Hematopoietic multipotent progenitor cell (in vitro differentiated cells): ENCODE data around the gene IL15RA. TPM values are rescaled to one million over a fixed set of nuclear protein-coding genes. Genes with fewer than 3 reads are reported as not detected.
A peak's percentile ranks its signal among the peaks of the same experiment; 100 is the strongest.
"Not testable (repeated sequence)": the region's sequence is repeated elsewhere in the genome, so short reads cannot be mapped to it uniquely, and the experiment has no call there.

ENCODE experiments used
- DNase-seq, 3 donors: peaks; one replicate each; pipeline ENCODE4 v3.0.0-alpha.2; 2011 to 2015; ENCODE audit warnings: low read depth in 2 of 3, low spot score in 2 of 3
- total RNA-seq: library from RNA; depleted of rRNA; stranded (reverse); fragments of >200 nt; gene quantifications from one replicate; pipeline ENCODE4 v1.2.3, GENCODE V29; 2012

The IL15RA gene
- total RNA-seq, 1 donor: 12.4 TPM

DNA sequence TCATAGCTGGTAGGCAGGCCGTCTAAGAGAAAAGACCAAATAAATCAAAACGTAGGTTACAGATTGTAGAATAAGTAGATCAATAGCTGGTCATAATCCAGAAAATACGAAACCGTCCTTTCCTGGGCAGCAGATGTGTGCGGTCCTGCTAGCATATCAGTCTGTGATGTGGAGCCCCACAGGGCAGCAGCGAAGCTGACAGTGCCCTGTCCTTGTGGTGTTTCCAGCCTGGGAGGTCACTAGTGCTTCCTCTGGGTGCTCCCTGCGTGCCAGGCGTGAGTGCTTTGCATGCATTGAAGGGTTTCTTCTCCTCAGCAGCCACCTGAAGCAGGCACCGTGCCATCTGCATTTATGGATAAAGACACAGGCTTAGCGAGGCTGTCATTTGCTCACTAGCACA lies 41.7 kb downstream of the IL15RA start:
- no peak for DNase-seq

DNA sequence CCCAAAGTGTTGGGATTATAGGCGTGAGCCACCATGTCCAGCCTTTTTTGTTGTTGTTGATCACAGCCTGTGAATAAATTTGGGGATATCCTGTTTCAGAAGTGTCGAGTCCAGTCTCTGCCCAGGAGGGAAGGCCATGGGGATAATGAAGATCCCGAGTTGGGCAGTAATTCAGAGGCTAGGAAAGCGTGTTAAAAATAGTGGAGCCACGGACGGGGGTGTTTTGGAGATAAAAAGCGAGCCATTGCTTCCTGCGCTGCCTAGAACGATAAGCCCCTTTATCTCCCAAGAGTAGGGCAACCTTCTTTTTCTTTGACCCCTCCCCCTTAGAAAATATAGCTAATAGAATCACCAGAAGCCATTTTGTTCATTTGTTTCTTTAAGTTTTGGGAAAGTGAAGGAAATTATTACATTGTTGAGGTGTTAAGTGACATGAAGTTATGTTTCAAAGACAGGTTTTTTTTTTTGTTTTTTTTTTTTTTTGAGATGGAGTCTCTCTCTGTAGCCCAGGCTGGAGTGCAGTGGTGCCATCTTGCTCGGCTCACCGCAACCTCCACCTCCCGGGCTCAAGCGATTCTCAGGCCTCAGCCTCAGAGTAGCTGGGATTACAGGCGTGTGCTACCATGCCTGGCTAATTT lies 43.3 kb downstream of the IL15RA start:
- DNase-seq: peak in 1 of 3 donors; percentile 8

DNA sequence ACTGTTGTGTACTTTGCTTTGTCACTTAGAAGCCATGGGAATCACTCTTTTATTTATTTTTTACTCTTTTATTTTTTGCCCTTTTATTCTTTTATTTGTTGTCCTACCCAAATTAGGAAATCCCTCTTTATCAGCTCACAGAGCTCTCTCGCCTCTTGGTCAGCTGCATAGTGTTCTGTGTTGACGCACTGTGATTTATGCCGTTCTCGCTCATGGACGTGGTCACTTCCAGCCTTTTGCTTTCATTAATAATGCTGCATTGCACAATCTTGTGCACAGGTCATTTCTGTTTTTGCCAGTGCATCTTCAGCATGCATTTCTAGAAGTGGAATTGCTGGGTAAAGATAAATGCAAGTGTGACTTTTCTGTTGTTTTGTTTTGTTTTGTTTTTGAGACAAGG lies 45.0 kb downstream of the IL15RA start:
- DNase-seq: no peak

DNA sequence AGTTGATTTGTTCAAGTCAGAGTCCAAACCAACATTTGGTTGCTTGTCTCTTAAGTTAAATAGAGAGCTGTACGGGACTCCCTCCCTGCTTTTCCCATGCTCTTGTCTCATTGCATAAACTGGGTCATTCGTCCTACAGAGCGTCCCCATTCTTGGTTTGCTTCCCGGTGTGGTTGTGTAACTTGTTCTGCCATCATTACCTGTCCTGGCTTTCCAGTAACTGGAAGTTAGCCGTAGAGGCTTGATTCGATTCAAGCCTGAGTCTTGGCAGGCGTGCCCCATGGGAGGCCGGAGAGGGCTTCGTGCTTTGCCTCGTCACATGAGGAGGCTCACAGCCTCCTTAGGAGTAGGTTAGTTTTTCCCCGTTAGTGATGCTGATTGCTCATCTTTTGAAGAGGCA lies 47.1 kb downstream of the IL15RA start:
- DNase-seq: no peak

DNA sequence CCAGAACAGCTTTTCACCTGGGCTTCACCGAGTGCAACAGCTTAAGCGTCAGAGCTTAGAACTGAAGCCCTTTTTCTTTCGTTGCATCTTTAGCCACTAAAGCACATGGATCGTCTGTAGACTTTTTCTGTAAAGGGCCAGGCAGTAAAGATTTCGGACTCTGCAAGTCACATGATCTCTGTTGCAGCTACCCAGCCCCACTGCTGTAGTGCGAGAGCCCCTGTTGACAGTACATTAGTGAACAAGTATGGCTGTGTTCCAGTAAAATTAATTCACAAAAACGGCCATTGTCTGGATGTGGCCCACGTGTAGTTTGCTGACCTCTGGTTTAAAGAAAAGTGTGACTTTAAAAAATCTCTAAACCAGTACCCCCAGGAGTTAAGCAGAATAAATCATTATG lies 47.9 kb downstream of the IL15RA start:
- DNase-seq: no peak

DNA sequence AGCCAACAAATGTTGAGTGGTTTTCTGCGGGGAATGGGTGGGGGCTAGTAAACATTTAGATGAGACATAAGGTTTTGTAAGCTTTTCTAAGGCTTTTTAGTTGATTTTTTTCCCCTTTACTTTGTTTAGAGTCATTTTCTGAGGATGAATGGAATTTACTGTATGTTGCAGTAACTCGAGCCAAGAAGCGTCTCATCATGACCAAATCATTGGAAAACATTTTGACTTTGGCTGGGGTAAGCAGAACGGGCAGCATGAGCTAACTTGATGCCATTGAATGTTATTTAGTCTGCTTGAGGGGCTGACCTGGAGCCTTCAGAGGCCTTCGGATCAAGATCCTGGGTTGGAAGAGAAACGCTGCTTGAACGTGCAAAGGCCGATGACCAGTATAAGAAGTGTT lies 50.0 kb downstream of the IL15RA start:
- DNase-seq: no peak

DNA sequence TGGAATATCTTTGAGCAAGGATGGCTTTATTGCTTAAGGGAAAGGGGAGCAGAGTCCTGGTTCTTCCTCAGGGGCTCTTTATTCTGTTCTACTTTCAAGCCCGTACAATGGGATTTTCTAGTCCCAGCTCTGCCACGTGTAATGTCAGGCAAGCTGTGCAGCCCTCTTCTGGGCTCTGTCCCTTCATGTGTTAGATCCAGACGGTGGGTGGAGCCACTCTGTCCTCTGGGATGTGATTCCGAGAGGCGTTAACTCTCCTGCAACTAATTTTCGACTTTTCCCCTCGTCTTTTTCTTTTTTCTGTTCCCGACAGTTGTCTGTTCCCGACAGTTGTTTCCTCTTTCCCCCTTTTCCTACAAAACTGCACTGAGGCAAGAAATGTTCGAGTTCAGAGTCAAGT lies 52.5 kb downstream of the IL15RA start:
- no peak for DNase-seq

DNA sequence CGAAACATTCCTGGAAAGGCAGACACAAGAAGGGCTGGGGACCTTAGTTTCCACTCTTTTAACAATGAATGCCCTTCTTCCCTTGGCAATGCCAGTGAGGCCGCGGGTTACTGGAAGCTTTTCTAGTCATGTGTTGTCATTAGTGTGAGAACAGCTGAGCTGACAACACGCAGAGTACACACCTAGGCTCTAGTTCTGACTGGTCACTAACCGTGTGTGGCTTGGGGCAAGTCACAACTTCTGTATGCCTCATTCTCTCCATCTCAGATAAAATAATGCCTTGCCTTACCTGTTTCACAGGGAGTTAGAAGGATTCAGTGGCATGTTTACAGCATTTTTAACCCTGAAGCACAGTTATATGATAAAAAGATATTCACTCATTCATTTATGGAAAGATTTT lies 55.6 kb downstream of the IL15RA start:
- no peak for DNase-seq

DNA sequence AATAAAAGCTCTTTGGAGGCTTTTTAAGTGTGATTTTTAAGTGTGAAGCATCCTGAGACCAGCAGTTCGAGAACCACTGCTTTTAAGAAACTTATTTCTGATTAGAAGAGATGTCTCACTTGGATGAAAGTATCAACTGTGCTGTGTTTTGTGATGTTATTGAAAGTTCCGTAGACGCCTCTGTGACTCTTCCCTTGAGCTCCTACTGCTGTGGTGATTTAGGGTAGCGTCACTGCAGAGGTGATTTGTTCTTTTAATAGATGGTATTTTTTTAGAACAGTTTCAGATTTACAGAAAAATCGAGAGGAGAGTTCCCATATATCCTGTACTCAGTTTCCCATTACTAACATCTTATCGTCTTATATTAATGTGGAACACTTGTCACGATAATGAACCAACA lies 57.8 kb downstream of the IL15RA start:
- no peak for DNase-seq

DNA sequence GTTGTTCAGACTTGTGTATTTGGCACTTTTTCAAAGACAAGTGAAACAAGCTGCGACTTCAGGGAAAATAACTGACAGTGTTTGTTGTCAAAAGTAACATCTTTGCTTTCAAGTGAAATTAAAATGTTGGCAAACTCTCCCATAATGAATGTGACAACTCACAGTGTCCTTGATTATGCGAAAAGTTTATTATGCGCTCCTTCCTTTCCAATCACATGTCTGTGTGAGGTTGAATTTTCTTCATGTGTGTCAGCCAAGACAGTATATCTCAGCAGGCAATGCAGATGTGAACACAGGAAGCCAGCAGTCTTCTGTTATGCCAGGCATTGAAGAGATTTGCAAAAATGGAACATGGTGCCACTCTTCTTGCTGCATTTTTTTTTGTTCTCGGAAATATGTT lies 58.6 kb downstream of the IL15RA start:
- DNase-seq: no peak

DNA sequence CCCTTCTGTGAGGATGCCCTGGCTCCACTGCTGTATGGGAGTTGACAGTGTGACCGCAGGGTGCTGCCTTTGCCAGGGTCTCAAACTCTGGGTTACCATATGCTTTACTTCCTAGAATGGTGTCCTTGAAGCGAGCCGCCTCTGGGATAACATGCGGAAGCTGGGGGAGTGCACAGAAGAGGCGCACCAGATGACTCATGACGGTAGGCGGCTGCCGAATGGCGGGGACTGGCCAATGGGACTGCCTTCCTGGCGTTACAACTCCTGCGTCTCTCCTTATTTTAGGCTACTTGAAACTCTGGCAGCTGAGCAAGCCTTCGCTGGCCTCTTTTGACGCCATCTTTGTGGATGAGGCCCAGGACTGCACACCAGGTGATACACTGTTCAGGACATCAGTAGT lies 60.0 kb downstream of the IL15RA start:
- DNase-seq: no peak

DNA sequence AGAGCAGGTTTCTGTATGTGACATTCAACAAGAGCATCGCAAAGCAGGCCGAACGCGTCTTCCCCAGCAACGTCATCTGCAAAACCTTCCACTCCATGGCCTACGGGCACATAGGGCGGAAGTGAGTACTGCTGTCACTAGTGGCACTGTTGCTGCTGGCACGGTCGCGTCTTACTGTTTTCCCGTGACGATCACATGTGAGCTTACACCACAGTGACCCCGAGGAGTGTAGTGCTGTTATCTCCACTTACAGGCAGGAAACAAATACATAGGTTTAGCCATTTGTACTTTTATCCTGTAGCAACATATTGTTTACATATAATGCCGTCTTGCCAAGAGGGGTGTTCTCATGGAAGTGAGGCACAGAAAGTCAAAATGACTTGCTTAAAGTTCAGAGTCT lies 61.9 kb downstream of the IL15RA start:
- peak in 2 of 3 donors; percentile 7 to 23 for DNase-seq

DNA sequence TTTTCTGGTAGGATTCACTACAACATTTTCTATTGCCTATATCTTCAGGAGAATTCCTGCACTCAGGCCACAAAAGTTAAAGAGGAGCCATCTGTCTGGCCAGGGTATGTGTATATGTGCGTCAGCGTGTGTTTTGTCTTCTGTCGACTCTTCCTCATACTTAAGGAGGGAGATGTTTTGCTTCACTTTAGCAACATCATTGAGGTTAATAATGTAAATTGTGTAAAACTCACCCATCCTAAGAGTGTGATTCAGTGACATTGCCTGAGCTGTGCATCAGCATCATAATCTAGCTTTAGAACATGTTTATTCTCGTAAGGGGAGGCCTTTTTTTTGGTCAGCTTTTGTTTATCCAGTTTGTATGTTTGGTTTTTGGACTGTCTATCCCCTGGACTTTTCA lies 63.6 kb downstream of the IL15RA start:
- DNase-seq: no peak

DNA sequence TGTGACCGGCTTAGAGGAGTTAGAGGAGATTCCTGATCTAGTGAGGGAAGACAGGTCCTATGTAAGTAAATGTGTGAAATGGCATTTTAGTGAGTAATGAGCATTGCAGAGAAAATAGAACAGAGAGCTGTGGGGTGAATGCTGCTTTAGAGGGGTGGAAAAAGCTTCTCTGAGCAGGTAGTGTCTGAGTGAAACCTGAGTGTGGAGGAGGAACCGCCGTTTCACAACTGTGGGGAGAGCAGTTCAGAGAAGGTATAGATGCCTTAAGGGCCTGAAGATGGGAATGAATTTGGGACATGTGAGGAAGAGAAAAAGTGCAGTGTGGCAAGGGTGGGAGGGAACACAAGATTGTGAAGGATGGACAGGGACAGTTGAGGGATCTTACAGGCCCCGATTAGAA lies 65.7 kb downstream of the IL15RA start:
- no peak for DNase-seq

DNA sequence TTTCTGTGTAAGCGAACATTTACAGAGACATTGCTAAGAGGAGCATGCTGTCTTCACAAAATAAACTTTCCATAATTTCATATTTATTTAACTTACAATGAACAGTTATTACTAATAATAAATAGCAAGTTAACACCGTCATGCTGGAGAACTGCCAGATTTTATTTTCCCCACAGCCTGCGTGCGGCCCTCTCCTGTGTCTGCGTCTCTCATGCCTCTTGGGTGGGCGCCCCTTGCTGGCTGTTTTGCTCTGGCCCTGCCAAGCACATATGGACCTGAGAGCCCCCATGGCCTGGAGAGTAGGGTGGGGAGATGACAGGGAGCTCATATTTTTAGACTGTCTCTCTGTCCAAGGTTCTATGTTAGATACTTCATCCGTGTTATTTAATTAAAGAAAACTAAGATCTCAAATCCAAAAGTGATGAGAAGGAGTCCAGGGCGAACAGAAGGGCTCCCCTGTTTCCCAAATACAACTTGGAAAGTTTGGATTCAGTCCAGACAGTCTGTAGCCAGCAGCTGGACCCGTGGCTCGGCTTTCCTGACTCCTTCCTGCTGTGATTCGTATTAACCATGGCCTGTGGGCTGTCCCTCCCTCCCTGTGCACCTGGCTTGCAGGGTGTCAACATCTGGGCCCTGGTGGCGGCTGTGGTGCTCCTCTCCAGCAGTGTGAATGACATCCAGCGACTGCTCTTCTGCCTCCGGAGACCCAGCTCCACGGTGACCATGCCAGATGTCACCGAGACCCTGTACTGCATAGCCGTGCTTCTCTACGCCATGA lies 66.8 kb downstream of the IL15RA start:
- DNase-seq: no peak

DNA sequence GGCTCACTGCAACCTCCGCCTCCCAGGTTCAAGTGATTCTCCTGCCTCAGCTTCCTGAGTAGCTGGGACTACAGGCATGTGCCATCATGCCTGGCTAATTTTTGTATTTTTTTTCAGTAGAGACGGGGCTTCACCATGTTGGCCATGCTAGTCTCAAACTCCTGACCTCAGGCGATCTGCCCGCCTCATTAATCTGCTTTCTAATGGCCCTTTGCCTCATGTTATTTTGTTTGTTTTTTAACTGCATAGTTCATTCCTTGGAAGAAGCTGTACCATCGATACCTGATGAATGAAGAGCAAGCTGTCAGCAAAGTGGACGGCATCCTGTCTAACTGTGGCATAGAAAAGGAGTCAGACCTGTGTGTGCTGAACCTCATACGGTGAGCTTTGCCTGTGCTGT lies 68.7 kb downstream of the IL15RA start:
- DNase-seq: not testable (repeated sequence)

DNA sequence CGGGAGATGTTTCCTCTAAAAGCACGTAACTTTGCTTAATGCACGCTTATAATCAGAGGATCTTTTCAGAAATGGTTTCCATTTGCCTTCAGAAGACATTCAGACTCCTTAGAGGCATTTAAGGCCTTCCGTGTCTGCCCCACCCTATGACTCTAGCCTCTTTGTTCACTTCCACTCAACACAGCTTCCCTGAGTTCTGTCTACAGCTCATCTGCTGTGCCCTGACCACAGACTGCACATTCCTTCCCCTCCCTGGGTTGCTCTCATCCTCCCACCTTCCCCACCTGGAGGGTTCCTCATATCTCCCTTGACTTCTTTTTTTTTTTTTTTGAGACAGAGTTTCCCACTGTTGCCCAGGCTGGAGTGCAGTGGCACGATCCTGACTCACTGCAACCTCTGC lies 70.7 kb downstream of the IL15RA start:
- no peak for DNase-seq

DNA sequence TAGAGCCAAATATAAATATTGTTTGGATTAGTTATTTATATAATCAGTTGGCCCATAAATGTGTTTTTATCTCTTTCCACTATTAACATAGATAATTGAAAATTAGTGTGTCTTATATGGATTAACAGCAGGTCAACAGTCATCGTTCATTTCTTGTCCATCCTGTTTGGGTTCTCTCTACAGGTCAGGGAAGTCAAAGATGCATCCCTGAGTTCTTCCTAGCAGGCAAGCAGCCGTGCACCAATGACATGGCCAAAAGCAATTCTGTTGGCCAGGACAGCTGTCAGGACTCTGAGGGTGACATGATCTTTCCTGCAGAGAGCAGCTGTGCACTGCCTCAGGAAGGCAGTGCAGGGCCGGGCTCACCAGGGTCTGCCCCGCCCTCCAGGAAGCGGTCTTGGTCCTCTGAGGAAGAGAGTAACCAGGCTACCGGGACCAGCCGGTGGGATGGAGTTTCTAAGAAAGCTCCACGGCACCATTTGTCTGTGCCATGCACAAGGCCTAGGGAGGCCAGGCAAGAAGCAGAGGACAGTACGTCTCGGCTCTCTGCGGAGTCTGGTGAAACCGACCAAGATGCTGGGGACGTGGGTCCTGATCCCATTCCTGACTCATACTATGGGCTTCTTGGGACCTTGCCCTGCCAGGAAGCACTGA lies 71.4 kb downstream of the IL15RA start:
- no peak for DNase-seq

DNA sequence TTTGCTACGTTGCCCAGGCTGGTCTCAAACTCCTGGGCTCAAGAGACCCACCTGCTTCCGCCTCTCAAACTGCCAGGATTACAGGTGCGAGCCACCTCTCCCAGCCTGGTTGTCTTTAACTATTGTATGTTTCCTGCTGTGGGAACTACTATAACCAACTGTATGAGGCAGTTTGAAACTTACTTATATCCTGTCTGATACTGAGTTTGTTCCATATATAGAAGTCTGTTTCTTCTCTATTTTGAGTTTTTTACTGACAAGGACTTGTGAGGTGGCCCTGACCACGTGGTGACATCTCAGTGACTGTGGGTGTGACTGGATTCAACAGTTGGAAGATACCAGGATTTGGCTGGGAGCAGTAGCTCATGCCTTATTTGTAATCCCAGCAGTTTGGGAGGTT lies 73.1 kb downstream of the IL15RA start:
- DNase-seq: no peak

DNA sequence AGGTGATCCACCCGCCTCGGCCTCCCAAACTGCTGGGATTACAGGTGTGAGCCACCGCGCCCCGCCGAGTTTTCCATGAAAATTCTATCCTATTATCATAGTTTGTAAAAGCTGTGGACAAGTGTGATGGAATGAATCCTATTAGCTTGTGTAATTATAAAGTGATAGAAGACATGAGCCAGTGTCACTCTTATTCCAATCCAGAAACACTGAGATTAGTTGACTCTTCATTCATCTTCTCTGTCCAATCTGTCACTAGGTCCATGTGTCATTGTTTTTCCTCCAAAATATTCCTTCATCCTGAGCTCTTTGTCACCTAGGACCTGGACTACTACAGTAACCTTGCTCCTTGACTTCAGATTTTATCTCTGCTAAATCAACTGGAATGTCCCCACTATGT lies 73.8 kb downstream of the IL15RA start:
- no peak for DNase-seq

DNA sequence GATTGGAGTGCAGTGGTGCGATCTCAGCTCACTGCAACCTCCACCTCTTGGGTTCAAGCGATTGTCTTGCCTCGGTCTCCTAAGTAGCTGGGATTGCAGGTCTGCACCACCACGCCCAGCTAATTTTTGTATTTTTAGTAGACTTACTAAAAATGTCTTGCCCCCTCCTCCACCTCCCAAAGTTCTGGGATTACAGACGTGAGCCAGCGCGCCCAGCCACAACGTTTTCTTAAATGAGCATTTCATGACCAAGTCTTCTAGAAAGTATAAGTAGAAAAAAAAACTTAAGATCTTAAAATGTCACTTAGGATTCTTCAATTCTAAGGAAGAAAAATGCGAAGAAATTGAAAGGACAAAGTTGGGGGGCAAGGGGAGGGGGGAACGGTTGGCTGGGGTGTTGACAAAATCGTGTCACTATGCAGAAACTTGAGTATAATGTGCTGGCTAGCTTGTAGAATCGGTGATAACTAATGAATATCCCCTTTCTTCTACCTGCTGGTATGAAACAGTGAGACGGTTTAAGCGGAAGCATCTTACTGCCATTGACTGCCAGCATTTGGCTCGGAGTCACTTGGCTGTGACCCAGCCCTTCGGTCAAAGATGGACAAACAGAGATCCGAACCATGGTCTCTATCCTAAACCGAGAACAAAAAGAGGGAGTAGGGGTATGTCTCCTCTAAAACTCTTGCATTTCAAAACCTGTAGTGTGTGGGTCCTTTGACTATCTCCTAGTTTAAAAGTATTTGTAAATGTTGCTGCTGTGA lies 74.7 kb downstream of the IL15RA start:
- DNase-seq: no peak
